Measurements from ENCODE around the gene FAM153A.
"Not testable (repeated sequence)": the region's sequence is repeated elsewhere in the genome, so short reads cannot be mapped to it uniquely, and the experiment has no call there.

FAM153A gene

DNA sequence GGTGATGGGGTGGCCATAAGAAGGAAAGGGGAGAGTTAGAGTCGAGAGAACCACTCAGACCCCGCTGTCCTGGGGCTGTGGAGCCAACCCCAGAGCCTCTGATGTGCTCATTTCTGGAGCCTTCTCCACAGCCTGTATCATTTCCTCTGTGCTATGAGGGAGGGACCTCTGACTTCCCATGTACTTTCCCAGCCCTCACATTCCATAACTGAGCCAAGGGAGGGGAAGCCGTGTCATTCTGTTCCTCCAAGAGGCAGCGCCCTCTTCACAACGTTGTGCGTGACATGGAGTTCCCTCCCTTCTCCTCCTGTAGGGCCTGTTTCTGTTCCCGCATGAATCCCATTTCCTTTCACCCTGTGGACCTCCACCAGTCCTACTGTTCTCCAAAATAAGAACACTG lies 57.8 kb downstream of the FAM153A start:
- not testable (repeated sequence) for DNase-seq (ENCODE audit: low read depth in 3 of 3)

DNA sequence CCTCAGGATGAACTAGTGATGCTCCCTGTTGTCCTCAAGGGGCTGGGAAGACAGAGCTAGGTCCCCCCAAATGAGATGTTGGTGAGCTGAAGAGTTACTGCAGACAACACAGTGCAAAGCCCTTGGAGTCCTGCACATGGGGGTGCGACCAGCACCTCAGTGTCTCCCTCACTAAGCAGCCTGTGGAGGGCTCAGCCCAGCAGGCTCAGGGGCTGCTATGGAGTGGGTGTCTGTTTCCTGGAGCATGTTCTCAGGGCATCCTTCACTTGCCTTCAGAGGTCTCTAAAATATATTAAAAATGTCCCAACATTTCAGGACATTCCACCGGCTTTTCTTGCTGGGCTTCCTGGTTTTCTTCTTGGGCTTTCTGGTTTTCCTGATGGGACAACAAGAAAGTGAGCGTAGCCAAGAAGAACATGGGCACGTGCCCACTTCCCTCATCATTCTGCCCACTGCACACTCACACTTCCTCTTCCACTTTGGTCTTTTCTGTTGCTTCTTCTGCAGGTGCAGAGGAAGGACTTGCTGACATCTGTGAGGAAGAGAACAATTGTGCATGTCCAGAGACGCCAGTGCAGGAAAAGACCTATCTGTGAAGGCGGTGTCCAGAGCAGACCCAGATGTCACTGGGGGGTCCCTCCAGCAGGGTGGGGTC lies 58.7 kb downstream of the FAM153A start:
- not testable (repeated sequence) for DNase-seq (ENCODE audit: low read depth in 3 of 3)

- not testable (repeated sequence) for DNase-seq (ENCODE audit: low read depth in 3 of 3)
Measured at GRCh38 chr5:177722829-177723228, 59.9 kb downstream of the FAM153A start.

- not testable (repeated sequence) for DNase-seq (ENCODE audit: low read depth in 3 of 3)
Measured at GRCh38 chr5:177719989-177720388, 62.7 kb downstream of the FAM153A start.

DNA sequence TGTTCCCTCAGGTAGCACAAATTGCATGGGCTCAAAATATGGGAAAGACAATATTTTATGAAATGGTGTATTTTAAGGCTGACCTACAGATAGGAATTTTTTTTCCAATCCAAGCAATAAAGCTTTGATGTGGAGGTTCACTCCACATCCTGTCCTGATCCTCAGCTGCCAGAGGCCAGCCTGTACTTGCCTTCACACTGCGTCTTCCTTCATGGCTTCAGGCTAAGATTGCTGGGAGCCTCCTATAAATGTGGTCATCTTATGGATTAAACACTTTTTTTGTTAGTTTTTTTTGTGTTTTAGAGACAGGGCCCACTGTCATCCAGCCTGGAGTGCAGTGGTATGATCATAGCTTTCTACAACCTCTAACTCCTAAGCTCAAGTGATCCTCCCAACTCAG lies 67.3 kb downstream of the FAM153A start:
- DNase-seq (ENCODE audit: low read depth in 3 of 3), result not testable (repeated sequence)

GRCh38 chr5:177696100-177696499 lies 86.6 kb downstream of the FAM153A start:
- DNase-seq (ENCODE audit: low read depth in 3 of 3), result not testable (repeated sequence)

GRCh38 chr5:177695356-177695930 lies 87.3 kb downstream of the FAM153A start:
- DNase-seq (ENCODE audit: low read depth in 3 of 3), result not testable (repeated sequence)

DNA sequence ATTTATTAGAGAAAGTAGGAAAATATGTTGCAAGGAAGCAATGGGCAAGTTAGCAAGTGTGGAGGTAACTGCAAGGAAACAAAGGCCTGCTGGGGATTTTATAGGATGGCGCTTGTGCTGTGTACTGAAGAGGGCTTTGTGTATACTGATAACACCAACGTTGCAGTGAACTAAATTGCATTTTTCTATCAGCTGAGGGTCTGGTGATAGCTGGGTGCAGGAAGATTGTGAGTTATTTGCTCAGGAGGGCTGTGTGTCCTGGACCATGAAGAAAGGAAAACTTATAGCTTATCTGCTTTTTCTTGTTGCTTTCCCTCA lies 88.2 kb downstream of the FAM153A start:
- not testable (repeated sequence) for DNase-seq (ENCODE audit: low read depth in 3 of 3)

DNA sequence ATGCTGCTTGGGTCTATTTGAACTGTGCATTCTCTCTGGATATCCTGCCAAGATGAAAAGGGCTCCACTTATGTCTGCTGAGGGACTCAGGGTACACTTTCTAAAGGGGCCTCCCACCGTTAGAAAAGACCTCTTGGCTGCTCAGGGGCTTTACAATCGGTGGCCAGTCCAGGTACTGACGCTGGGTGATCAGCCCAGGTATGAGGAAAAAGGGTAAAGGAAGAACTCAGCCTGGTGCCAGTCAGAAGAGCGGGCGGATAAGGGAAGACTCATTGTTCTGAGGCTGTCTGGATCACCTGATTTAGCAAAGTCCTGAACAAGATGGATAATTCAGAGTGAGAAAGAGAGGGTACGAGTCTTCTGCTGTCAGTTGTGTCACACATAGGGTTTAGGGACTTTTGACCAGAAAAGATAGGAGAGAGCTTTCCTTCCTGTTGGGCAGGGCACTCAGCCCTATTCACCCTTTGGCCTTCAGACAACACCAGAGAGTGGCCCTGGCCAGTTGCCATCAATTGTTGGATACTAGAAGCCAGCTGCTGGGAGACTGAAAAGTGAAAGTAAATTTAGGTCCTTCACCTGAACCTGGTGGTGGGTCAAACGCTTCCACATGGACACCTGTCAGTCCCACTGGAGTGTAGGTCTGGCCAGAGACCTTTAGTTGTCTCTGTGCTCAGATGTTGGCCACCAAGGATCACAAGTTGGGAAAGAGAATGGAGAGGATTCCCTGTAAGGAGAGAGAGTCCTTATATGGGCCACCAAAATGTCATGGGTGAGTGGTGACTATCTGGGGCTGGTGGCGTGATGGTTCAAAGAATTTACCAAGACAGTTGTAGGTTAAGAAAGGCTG lies 88.8 kb downstream of the FAM153A start:
- DNase-seq (ENCODE audit: low read depth in 3 of 3), result not testable (repeated sequence)

GRCh38 chr5:177692969-177693368 lies 89.7 kb downstream of the FAM153A start:
- not testable (repeated sequence) for DNase-seq (ENCODE audit: low read depth in 3 of 3)

GRCh38 chr5:177692507-177692906 lies 90.2 kb downstream of the FAM153A start:
- not testable (repeated sequence) for DNase-seq (ENCODE audit: low read depth in 3 of 3)

- DNase-seq (ENCODE audit: low read depth in 3 of 3), result not testable (repeated sequence)
Measured at GRCh38 chr5:177689011-177689610, 93.6 kb downstream of the FAM153A start.

DNA sequence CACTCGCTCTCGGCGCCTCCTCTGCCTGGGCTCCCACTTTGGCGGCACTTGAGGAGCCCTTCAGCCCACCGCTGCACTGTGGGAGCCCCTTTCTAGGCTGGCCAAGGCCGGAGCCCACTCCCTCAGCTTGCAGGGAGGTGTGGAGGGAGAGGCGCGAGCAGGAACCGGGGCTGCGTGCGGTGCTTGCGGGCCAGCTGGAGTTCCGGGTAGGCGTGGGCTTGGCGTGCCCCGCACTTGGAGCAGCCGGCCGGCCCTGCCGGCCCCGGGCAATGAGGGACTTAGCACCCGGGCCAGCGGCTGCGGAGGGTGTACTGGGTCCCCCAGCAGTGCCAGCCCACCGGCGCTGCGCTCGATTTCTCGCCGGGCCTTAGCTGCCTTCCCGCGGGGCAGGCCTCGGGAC lies 94.6 kb downstream of the FAM153A start:
- not testable (repeated sequence) for DNase-seq (ENCODE audit: low read depth in 3 of 3)

GRCh38 chr5:177681920-177682319 lies 100.8 kb downstream of the FAM153A start:
- DNase-seq (ENCODE audit: low read depth in 3 of 3), result not testable (repeated sequence)

All from stimulated activated CD4-positive, alpha-beta T cell treated with anti-CD3 and anti-CD28 coated beads, TNF-alpha, amount 100 ng/mL, for 4 hours (primary cell).